Hepatocyte (in vitro differentiated cells): Measurements from ENCODE around the gene MARCHF3.

Experiments used
- EZH2 ChIP-seq: fragments of 200-600 bp; sonication (generic); IDR thresholded peaks from 2 replicates; pipeline ENCODE4 v1.6.1; 2016; ENCODE audit warnings: antibody characterized with exemption, mild to moderate bottlenecking, borderline replicate concordance
- TF ChIP-seq, protein P1 (sequence below): fragments of 200-600 bp; sonication (generic); IDR thresholded peaks from 2 replicates; pipeline ENCODE4 v1.5.1; 2016; ENCODE audit warnings: antibody characterized with exemption, mild to moderate bottlenecking; ENCODE audit not compliant: poor library complexity

DNA sequence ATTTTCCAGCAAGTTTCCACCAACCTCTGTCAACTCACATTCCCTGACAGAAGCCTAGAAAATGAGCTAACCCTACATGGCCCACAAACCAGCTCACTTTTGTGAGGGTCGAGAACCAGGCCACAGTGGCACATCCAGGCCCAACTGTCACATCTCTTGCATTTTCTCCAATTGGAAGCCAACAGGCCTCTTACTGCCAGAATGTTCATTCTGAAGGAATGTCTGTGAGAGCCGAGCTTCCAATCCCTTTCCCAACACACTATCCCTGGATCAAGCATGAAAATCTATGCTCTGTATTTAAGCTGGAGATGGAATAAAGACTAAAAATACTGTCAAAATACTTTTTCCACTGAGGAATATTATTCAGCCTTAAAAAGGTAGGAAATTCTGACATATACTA is 20.0 kb downstream of the MARCHF3 start:
- TF ChIP-seq, protein P1, sequence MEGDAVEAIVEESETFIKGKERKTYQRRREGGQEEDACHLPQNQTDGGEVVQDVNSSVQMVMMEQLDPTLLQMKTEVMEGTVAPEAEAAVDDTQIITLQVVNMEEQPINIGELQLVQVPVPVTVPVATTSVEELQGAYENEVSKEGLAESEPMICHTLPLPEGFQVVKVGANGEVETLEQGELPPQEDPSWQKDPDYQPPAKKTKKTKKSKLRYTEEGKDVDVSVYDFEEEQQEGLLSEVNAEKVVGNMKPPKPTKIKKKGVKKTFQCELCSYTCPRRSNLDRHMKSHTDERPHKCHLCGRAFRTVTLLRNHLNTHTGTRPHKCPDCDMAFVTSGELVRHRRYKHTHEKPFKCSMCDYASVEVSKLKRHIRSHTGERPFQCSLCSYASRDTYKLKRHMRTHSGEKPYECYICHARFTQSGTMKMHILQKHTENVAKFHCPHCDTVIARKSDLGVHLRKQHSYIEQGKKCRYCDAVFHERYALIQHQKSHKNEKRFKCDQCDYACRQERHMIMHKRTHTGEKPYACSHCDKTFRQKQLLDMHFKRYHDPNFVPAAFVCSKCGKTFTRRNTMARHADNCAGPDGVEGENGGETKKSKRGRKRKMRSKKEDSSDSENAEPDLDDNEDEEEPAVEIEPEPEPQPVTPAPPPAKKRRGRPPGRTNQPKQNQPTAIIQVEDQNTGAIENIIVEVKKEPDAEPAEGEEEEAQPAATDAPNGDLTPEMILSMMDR = no peak
- TF ChIP-seq EZH2 = no peak
